ENCODE measurements around the gene ATPAF1. TPM values are rescaled to one million over a fixed set of nuclear protein-coding genes. Genes with fewer than 3 reads are reported as not detected.

ATPAF1 gene
- total and polyA plus RNA-seq, 2 donors (not counting 1 experiment from before 2014, with no cell fraction given): 65.6 to 72.1 TPM

GRCh38 chr1:46677339-46677738 lies 9.2 kb upstream of the ATPAF1 start:
- H3K9ac ChIP-seq (ENCODE audit: insufficient read depth, low read length): no peak overlapping the region
- no peaks in the 10 kb centered on the region for H3K27me3 ChIP-seq (ENCODE audit: control insufficient read depth, insufficient read depth, low read length)
- no peak for TF ChIP-seq EZH2 (IDR thresholded peaks at IDR 0.05; ENCODE audit: low read length, missing control alignments)
- TF ChIP-seq CTCF (conservative IDR thresholded peaks at IDR 0.05 in 1 of 2, IDR thresholded peaks at IDR 0.05 in 1 of 2; ENCODE audit: low read depth in 1 of 2, low read length in 2 of 2): no peak
- H3K79me2 ChIP-seq (ENCODE audit: control insufficient read depth, insufficient read depth, low read length): no peaks in the 10 kb centered on the region
- no peaks in the 10 kb centered on the region for H4K20me1 ChIP-seq (ENCODE audit: control insufficient read depth, extremely low read depth, insufficient read depth, low read length)
- no peak overlapping the region for H2AFZ ChIP-seq (ENCODE audit: low read length)
- no peak overlapping the region for H3K4me2 ChIP-seq (ENCODE audit: extremely low read depth, insufficient read depth, low read length)
- no peak overlapping the region for H3K4me3 ChIP-seq (replicated peaks in 1 of 4; ENCODE audit: control extremely low read depth in 1 of 4, insufficient read depth in 1 of 4, low read depth in 3 of 4, low read length in 4 of 4)
- peaks cover 4% of the 10 kb centered on the region for H3K36me3 ChIP-seq (ENCODE audit: control insufficient read depth, insufficient read depth, low read length)
- DNase-seq (ENCODE audit: low read depth in 2 of 2): no peak
- H3K4me1 ChIP-seq (ENCODE audit: control insufficient read depth, extremely low read depth, insufficient read depth, low read length): no peaks in the 10 kb centered on the region
- H3K9me3 ChIP-seq (ENCODE audit: control insufficient read depth, insufficient read depth, low read depth, low read length): no peaks in the 10 kb centered on the region
- H3K27ac ChIP-seq (ENCODE audit: insufficient read depth, low read length): no peak overlapping the region

GRCh38 chr1:46676531-46676930 lies 8.4 kb upstream of the ATPAF1 start:
- H4K20me1 ChIP-seq (ENCODE audit: control insufficient read depth, extremely low read depth, insufficient read depth, low read length): no peaks in the 10 kb centered on the region
- H3K4me1 ChIP-seq (ENCODE audit: control insufficient read depth, extremely low read depth, insufficient read depth, low read length): no peaks in the 10 kb centered on the region
- no peak for TF ChIP-seq CTCF (conservative IDR thresholded peaks at IDR 0.05 in 1 of 2, IDR thresholded peaks at IDR 0.05 in 1 of 2; ENCODE audit: low read depth in 1 of 2, low read length in 2 of 2)
- TF ChIP-seq EZH2 (IDR thresholded peaks at IDR 0.05; ENCODE audit: low read length, missing control alignments): no peak
- H3K27me3 ChIP-seq (ENCODE audit: control insufficient read depth, insufficient read depth, low read length): no peaks in the 10 kb centered on the region
- H3K36me3 ChIP-seq (ENCODE audit: control insufficient read depth, insufficient read depth, low read length): peaks cover 4% of the 10 kb centered on the region
- no peak overlapping the region for H3K4me2 ChIP-seq (ENCODE audit: extremely low read depth, insufficient read depth, low read length)
- no peaks in the 10 kb centered on the region for H3K79me2 ChIP-seq (ENCODE audit: control insufficient read depth, insufficient read depth, low read length)
- no peak overlapping the region for H3K4me3 ChIP-seq (replicated peaks in 1 of 4; ENCODE audit: control extremely low read depth in 1 of 4, insufficient read depth in 1 of 4, low read depth in 3 of 4, low read length in 4 of 4)
- no peak for DNase-seq (ENCODE audit: low read depth in 2 of 2)
- H3K9me3 ChIP-seq (ENCODE audit: control insufficient read depth, insufficient read depth, low read depth, low read length): no peaks in the 10 kb centered on the region
- H3K9ac ChIP-seq (ENCODE audit: insufficient read depth, low read length): no peak overlapping the region
- no peak overlapping the region for H2AFZ ChIP-seq (ENCODE audit: low read length)
- H3K27ac ChIP-seq (ENCODE audit: insufficient read depth, low read length): no peak overlapping the region

- Histone ChIP-seq H4K20me1 (ENCODE audit: control insufficient read depth, extremely low read depth, insufficient read depth, low read length) (no peaks in the 10 kb centered on the region), H3K9me3 (ENCODE audit: control insufficient read depth, insufficient read depth, low read depth, low read length) (no peaks in the 10 kb centered on the region), H2AFZ (ENCODE audit: low read length) (no peak overlapping the region), H3K36me3 (ENCODE audit: control insufficient read depth, insufficient read depth, low read length) (peaks cover 4% of the 10 kb centered on the region), H3K4me2 (ENCODE audit: extremely low read depth, insufficient read depth, low read length) (no peak overlapping the region), H3K4me3 (replicated peaks in 1 of 4; ENCODE audit: control extremely low read depth in 1 of 4, insufficient read depth in 1 of 4, low read depth in 3 of 4, low read length in 4 of 4) (no peak overlapping the region), H3K27me3 (ENCODE audit: control insufficient read depth, insufficient read depth, low read length) (no peaks in the 10 kb centered on the region), H3K9ac (ENCODE audit: insufficient read depth, low read length) (no peak overlapping the region), H3K27ac (ENCODE audit: insufficient read depth, low read length) (no peak overlapping the region), H3K4me1 (ENCODE audit: control insufficient read depth, extremely low read depth, insufficient read depth, low read length) (no peaks in the 10 kb centered on the region), H3K79me2 (ENCODE audit: control insufficient read depth, insufficient read depth, low read length) (no peaks in the 10 kb centered on the region)
- no peak for DNase-seq (ENCODE audit: low read depth in 2 of 2)
- TF ChIP-seq EZH2 (IDR thresholded peaks at IDR 0.05; ENCODE audit: low read length, missing control alignments) (no peak), CTCF (conservative IDR thresholded peaks at IDR 0.05 in 1 of 2, IDR thresholded peaks at IDR 0.05 in 1 of 2; ENCODE audit: low read depth in 1 of 2, low read length in 2 of 2) (no peak)
Measured at GRCh38 chr1:46675549-46676314, 7.6 kb upstream of the ATPAF1 start.

All from fibroblast of lung (primary cell).